HuH-7 (cell line): ENCODE measurements around the gene KIAA0586.
"Not testable (repeated sequence)": the region's sequence is repeated elsewhere in the genome, so short reads cannot be mapped to it uniquely, and the experiment has no call there.

Experiments
- DNase-seq: peaks from one replicate; pipeline ENCODE4 v3.0.0; 2011; ENCODE audit warnings: low spot score

KIAA0586 gene

GRCh38 chr14:58549105-58549757 lies 121.7 kb downstream of the KIAA0586 start:
- no peak for DNase-seq

- no peak for DNase-seq
Observed at GRCh38 chr14:58553959-58554358, 126.4 kb downstream of the KIAA0586 start.

- no peak for DNase-seq
Observed at GRCh38 chr14:58555647-58556046, 128.1 kb downstream of the KIAA0586 start.

GRCh38 chr14:58557242-58557641 lies 129.7 kb downstream of the KIAA0586 start:
- DNase-seq: no peak

- no peak for DNase-seq
Observed at GRCh38 chr14:58560208-58560607, 132.7 kb downstream of the KIAA0586 start.

- DNase-seq: no peak
Observed at GRCh38 chr14:58562141-58562540, 134.6 kb downstream of the KIAA0586 start.

GRCh38 chr14:58563978-58564377 lies 136.5 kb downstream of the KIAA0586 start:
- DNase-seq: no peak

GRCh38 chr14:58565832-58566231 lies 138.3 kb downstream of the KIAA0586 start:
- no peak for DNase-seq

GRCh38 chr14:58566979-58567378 lies 139.5 kb downstream of the KIAA0586 start:
- no peak for DNase-seq

GRCh38 chr14:58568322-58568721 lies 140.8 kb downstream of the KIAA0586 start:
- no peak for DNase-seq

- DNase-seq: no peak
Observed at GRCh38 chr14:58571256-58571655, 143.7 kb downstream of the KIAA0586 start.

- no peak for DNase-seq
Observed at GRCh38 chr14:58571769-58572472, 144.4 kb downstream of the KIAA0586 start.

- no peak for DNase-seq
Observed at GRCh38 chr14:58572473-58572853, 144.9 kb downstream of the KIAA0586 start.

GRCh38 chr14:58572863-58573262 lies 145.3 kb downstream of the KIAA0586 start:
- DNase-seq: no peak

GRCh38 chr14:58574623-58575022 lies 147.1 kb downstream of the KIAA0586 start:
- DNase-seq: no peak

- DNase-seq: no peak
Observed at GRCh38 chr14:58575956-58576355, 148.4 kb downstream of the KIAA0586 start.

GRCh38 chr14:58580035-58580434 lies 152.5 kb downstream of the KIAA0586 start:
- not testable (repeated sequence) for DNase-seq

- not testable (repeated sequence) for DNase-seq
Observed at GRCh38 chr14:58581389-58581788, 153.9 kb downstream of the KIAA0586 start.

- DNase-seq: no peak
Observed at GRCh38 chr14:58584383-58584782, 156.9 kb downstream of the KIAA0586 start.

- no peak for DNase-seq
Observed at GRCh38 chr14:58587271-58587670, 159.8 kb downstream of the KIAA0586 start.

GRCh38 chr14:58588321-58588720 lies 160.8 kb downstream of the KIAA0586 start:
- not testable (repeated sequence) for DNase-seq

GRCh38 chr14:58593977-58594376 lies 166.5 kb downstream of the KIAA0586 start:
- no peak for DNase-seq

GRCh38 chr14:58597041-58597440 lies 169.5 kb downstream of the KIAA0586 start:
- DNase-seq: no peak
